Left lung (tissue), 10 donors: ENCODE results near the gene NNAT. TPM values are rescaled to one million over a fixed set of nuclear protein-coding genes. Genes with fewer than 3 reads are reported as not detected.

Source experiments
- ATAC-seq: fragments of 200-7000 bp; cut with Tn5 transposase; one replicate; pipeline ENCODE4 v1.9.1; 2020; ENCODE audit warnings: moderate library complexity
- DNase-seq, 4 donors: peaks; one replicate each; pipeline ENCODE4 v3.0.0-alpha.2; 2013 to 2020
- H3K27ac ChIP-seq, 2 donors: fragments of 200-600 bp; sonication (generic) in 1 of 2; one replicate each; pipeline versions ENCODE4 v1.5.0 to v1.8.0; 2020 to 2021
- H3K27me3 ChIP-seq, 2 donors: fragments of 200-600 bp; sonication (generic) in 1 of 2; one replicate each; pipeline versions ENCODE4 v1.5.0 to v1.8.0; 2020 to 2021
- H3K36me3 ChIP-seq, 2 donors: fragments of 200-600 bp; sonication (generic) in 1 of 2; one replicate each; pipeline versions ENCODE4 v1.5.0 to v1.8.0; 2020 to 2021
- H3K4me1 ChIP-seq, 2 donors: fragments of 200-600 bp; one replicate each; pipeline ENCODE4 v1.8.0; 2021
- H3K4me3 ChIP-seq, 2 donors: fragments of 200-600 bp; sonication (generic) in 1 of 2; one replicate each; pipeline versions ENCODE4 v1.5.0 to v1.8.0; 2020 to 2021; ENCODE audit warnings: mild to moderate bottlenecking in 1 of 2
- H3K9me3 ChIP-seq, 2 donors: fragments of 200-600 bp; sonication (generic) in 1 of 2; one replicate each; pipeline versions ENCODE4 v1.5.0 to v1.8.0; 2020 to 2021
- intact Hi-C, 2 donors: fragments of 100-400 bp; cut with DNase I; formaldehyde crosslinking; loops; one replicate each; pipeline versions ENCODE4 v1.11.2 to v1.14.2; 2022
- polyA plus RNA-seq, 6 donors: library from polyadenylated mRNA; unstranded; fragments of 120-200 nt; gene quantifications; one replicate each; pipeline ENCODE4 v1.2.1, GENCODE V29; 2013; ENCODE audit not compliant: insufficient read length in 6 of 6
- total RNA-seq, 2 donors: library from RNA; stranded (reverse); fragmentation: NEBNext Ultra II Directional; extraction: Animal tissue kit (Norgen Biotek cat#: 25700); gene quantifications; one replicate each; pipeline ENCODE4 v1.2.1, GENCODE V29; 2021
- TF ChIP-seq, protein P1 (sequence below), 2 donors: fragments of 200-600 bp; sonication (generic) in 1 of 2; IDR thresholded peaks; one replicate each; pipeline versions ENCODE4 v1.5.0 to v1.8.0; 2021; ENCODE audit warnings: antibody characterized with exemption in 2 of 2
- donor health status: DM: no; HTN: yes; CAD: no.
- donor health status: DM: no; HTN: no; CAD: no.

Gene NNAT
- total and polyA plus RNA-seq, 8 donors = 0.45 to 65.0 (median 47.1) TPM

DNA sequence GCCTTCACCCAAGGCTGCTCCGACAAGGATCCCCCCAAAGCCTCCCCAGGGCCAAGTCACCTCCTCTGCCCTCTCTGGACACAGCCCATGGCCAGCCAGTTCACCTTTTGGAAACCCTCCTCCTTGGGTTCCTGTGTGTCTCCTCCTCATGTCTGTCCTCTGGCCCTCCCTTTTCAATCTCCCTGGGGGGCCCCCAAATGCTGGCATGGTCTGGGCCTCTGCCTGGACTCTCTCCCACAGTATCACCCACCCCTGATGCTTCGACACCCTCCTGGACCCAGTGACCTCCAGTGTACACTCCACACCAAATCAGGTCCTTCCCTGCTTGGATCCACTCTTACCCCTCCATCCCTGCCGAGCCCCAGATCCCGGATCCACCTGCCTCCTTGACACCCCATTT lies 46.7 kb upstream of the NNAT start:
- ATAC-seq = no peak
- no peak overlapping the region for H3K4me3 ChIP-seq
- intact Hi-C loops = no loop called here
- H3K27ac ChIP-seq = no peak overlapping the region
- no peak for DNase-seq
- H3K9me3 ChIP-seq = no peaks in the 10 kb centered on the region
- H3K4me1 ChIP-seq = no peaks in the 10 kb centered on the region
- H3K36me3 ChIP-seq = no peaks in the 10 kb centered on the region
- H3K27me3 ChIP-seq = no peaks in the 10 kb centered on the region
- TF ChIP-seq, protein P1, sequence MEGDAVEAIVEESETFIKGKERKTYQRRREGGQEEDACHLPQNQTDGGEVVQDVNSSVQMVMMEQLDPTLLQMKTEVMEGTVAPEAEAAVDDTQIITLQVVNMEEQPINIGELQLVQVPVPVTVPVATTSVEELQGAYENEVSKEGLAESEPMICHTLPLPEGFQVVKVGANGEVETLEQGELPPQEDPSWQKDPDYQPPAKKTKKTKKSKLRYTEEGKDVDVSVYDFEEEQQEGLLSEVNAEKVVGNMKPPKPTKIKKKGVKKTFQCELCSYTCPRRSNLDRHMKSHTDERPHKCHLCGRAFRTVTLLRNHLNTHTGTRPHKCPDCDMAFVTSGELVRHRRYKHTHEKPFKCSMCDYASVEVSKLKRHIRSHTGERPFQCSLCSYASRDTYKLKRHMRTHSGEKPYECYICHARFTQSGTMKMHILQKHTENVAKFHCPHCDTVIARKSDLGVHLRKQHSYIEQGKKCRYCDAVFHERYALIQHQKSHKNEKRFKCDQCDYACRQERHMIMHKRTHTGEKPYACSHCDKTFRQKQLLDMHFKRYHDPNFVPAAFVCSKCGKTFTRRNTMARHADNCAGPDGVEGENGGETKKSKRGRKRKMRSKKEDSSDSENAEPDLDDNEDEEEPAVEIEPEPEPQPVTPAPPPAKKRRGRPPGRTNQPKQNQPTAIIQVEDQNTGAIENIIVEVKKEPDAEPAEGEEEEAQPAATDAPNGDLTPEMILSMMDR (IDR thresholded peaks at IDR 0.05) = no peak

DNA sequence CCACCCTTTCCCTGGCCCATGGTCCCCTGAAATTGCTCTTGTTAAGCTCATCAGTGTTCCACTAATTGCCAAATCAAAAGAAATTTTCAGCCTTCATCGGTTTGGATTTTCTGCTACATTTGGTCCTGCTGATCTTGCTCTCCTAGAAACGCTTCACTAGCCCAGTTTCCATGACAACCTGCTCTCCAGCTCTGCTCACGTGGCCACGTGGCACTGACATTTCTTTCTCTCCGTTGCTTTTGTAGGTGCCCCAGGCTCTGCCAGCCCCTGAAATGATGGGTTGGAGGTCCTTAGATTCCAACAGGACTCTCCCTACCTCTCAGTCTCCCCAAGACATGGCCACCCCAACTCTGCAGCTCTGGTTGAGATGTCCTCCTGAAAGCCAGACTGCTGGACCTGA lies 45.8 kb upstream of the NNAT start:
- ATAC-seq (no peak), DNase-seq (no peak)
- TF ChIP-seq, protein P1 (IDR thresholded peaks at IDR 0.05) = no peak
- intact Hi-C loops = no loop called here
- H3K27ac ChIP-seq = no peak overlapping the region
- no peak overlapping the region for H3K4me3 ChIP-seq
- no peaks in the 10 kb centered on the region for H3K9me3 ChIP-seq
- H3K4me1 ChIP-seq = no peaks in the 10 kb centered on the region
- no peaks in the 10 kb centered on the region for H3K27me3 ChIP-seq
- no peaks in the 10 kb centered on the region for H3K36me3 ChIP-seq

DNA sequence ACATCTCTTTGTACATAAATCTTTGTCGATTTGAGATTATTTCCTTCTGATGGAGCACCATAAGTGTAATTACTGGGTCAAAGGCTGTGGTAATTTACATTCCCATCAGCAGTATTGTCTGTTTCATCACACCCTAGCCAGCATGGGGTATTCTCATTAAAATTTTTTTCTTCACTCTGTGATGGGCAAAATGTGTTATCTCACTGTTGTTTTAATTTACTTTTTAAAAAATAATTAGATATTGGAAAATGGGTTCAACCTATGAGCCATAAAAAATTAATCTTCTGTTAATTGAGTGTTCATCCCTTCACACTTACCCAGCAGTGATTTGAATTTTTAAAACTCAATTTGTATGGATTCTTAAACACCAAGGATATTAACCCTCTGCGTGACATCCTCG lies 44.0 kb upstream of the NNAT start:
- Histone ChIP-seq H3K27ac (no peak overlapping the region), H3K27me3 (no peaks in the 10 kb centered on the region), H3K4me3 (no peak overlapping the region), H3K4me1 (no peaks in the 10 kb centered on the region), H3K9me3 (no peaks in the 10 kb centered on the region), H3K36me3 (no peaks in the 10 kb centered on the region)
- DNase-seq = no peak
- ATAC-seq = no peak
- TF ChIP-seq, protein P1 (IDR thresholded peaks at IDR 0.05) = no peak
- intact Hi-C loops = no loop called here

DNA sequence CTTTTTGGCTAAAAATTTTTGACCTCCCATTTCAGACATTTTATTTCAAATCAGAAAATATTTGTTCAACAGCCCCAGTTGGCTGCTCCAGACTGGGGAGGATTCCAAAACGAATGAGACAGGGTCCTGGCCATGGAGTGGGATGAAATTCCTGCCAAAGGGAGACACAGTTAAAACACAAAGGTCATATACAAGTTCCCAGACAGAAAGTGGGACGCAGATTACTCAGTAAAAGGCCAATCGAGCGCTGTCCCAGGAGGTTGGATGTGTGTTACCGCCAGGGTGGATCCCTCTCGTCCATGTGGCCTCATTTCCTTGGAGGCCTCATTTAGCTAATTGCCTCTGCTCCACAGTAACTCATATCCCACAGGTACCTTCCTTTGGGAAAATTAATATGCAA lies 41.8 kb upstream of the NNAT start:
- intact Hi-C loops = no loop called here

DNA sequence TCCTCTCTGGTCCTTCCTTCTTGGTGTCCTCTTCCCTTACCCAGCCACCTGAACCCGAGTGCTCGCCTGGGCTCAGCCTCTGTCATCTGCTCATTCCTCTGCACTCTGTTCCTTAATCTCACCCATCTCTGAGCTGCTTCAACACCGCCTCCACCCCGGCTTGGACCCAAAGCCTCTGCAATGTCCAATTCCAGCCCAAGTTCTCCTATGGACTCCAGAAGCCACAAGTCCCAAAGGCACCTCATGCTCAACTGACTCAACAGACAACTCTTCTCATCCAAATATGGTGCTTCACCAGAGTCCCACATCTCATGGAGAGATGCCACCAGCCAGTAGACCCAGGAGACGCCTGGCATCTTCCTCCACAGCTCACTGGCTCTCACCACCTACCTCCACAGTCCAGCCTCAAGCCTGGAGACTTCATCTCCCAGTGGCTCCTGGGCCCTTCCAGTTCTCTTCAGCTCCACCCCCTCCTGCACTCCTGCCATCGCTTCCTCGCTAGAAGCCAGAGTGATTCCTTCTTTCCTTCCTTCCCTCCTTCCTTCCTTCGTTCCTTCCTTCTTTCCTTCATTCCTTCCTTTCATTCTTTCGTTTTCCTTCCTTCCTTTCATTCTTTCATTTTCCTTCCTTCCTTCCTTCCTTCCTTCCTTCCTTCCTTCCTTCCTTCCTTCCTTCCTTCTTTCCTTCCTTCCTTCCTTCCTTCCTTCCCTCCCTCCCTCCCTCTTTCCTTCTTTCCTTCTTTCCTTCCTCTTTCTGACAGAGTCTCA lies 40.9 kb upstream of the NNAT start:
- ATAC-seq = no peak

More for the DNA sequence above, 41.8 kb upstream of the NNAT start:
- Histone ChIP-seq H3K4me1 (no peaks in the 10 kb centered on the region), H3K27me3 (no peaks in the 10 kb centered on the region), H3K36me3 (no peaks in the 10 kb centered on the region), H3K9me3 (no peaks in the 10 kb centered on the region), H3K4me3 (no peak overlapping the region), H3K27ac (no peak overlapping the region)
- TF ChIP-seq, protein P1 (IDR thresholded peaks at IDR 0.05) = no peak
- ATAC-seq (no peak), DNase-seq (no peak)

More for the DNA sequence above, 40.9 kb upstream of the NNAT start:
- Histone ChIP-seq H3K27me3 (no peaks in the 10 kb centered on the region), H3K27ac (no peak overlapping the region), H3K9me3 (no peaks in the 10 kb centered on the region), H3K4me1 (no peaks in the 10 kb centered on the region), H3K36me3 (no peaks in the 10 kb centered on the region), H3K4me3 (no peak overlapping the region)
- TF ChIP-seq, protein P1 (IDR thresholded peaks at IDR 0.05) = no peak
- intact Hi-C loops = no loop called here
- no peak for DNase-seq
